Panc1 (cell line): ENCODE measurements around the gene PRR20G. TPM values are rescaled to one million over a fixed set of nuclear protein-coding genes. Genes with fewer than 3 reads are reported as not detected.

Experiments
- ATAC-seq: fragments of 200-7000 bp; cut with Tn5 transposase; 2 replicates; pipeline ENCODE4 v1.9.1; 2020; ENCODE audit warnings: mild to moderate bottlenecking, moderate library complexity
- BruUV-seq: library from RNA; stranded (reverse); fragments of 400-500 nt; replicated peaks from 2 replicates; lab custom pipeline; 2021; lab: Mats Ljungman, UMichigan
- CTCF ChIA-PET: fragments of 300-600 bp; sonication (Branson Sonifier 250); formaldehyde crosslinking; loops from one replicate; lab custom pipeline; 2022; ENCODE audit warnings: antibody characterized with exemption; lab: Charles Lee
- POLR2A ChIA-PET: fragments of 300-600 bp; sonication (Branson Sonifier 250); formaldehyde crosslinking; loops from one replicate; lab custom pipeline; 2022; ENCODE audit warnings: antibody characterized with exemption; lab: Charles Lee
- DNase-seq: peaks from one replicate; pipeline ENCODE4 v3.0.0-alpha.2; 2010; ENCODE audit warnings: low read depth, low spot score
- H3K27ac ChIP-seq: 2 replicates; pipeline ENCODE4 v1.5.1; 2011; ENCODE audit warnings: mild to moderate bottlenecking, low read length, inconsistent platforms
- H3K27me3 ChIP-seq: fragments of 200-500 bp; sonication (Bioruptor generic); 2 replicates; pipeline ENCODE4 v1.6.0; 2014; ENCODE audit warnings: low read length, inconsistent platforms; ENCODE audit not compliant: control insufficient read depth, insufficient read depth
- H3K36me3 ChIP-seq: fragments of 200-500 bp; sonication (Bioruptor generic); 2 replicates; pipeline ENCODE4 v1.5.1; 2014; ENCODE audit warnings: inconsistent platforms, mild to moderate bottlenecking, low read length, moderate library complexity; ENCODE audit not compliant: control insufficient read depth, insufficient read depth
- H3K4me1 ChIP-seq: 2 replicates; pipeline ENCODE4 v1.5.1; 2011; ENCODE audit warnings: inconsistent platforms, mild to moderate bottlenecking, low read length, moderate library complexity; ENCODE audit not compliant: control insufficient read depth, insufficient read depth
- H3K4me3 ChIP-seq, 2 experiments: 2 replicates each; pipeline ENCODE4 v1.5.1; 2011 to 2012; ENCODE audit warnings: low read depth in 2 of 2, low read length in 2 of 2, mild to moderate bottlenecking in 2 of 2, inconsistent platforms in 1 of 2, moderate library complexity in 1 of 2
- H3K9me3 ChIP-seq: fragments of 200-500 bp; sonication (Bioruptor generic); 2 replicates; pipeline ENCODE4 v1.5.1; 2014; ENCODE audit warnings: low read depth, mild to moderate bottlenecking, inconsistent platforms, low read length, moderate library complexity; ENCODE audit not compliant: control insufficient read depth, insufficient read depth
- POLR2AphosphoS5 ChIP-seq: IDR thresholded peaks from 2 replicates; pipeline ENCODE4 v1.6.1; 2012; ENCODE audit warnings: mild to moderate bottlenecking, low read depth, low read length, moderate library complexity
- SIN3A ChIP-seq: IDR thresholded peaks from 2 replicates; pipeline ENCODE4 v1.6.1; 2012; ENCODE audit warnings: low read depth, mild to moderate bottlenecking, low read length, moderate library complexity, borderline replicate concordance; ENCODE audit not compliant: insufficient read depth
- TCF7L2 ChIP-seq: IDR thresholded peaks from 2 replicates; pipeline ENCODE4 v1.6.1; 2011; ENCODE audit warnings: mild to moderate bottlenecking, low read depth, low read length, inconsistent platforms
- in situ Hi-C: cut with HindIII; loops from 2 replicates; pipeline ENCODE4 v1.10.0; 2016; ENCODE audit warnings: low sequenced_read_pairs, low pct_unique_long_range_greater_than_20kb
- intact Hi-C: fragments of 100-400 bp; cut with micrococcal nuclease; formaldehyde crosslinking; loops from one replicate; pipeline ENCODE4 v1.10.0; 2022; ENCODE audit not compliant: unreplicated experiment
- total RNA-seq: library from RNA; stranded (reverse); gene quantifications from one replicate; pipeline ENCODE4 v1.2.1, GENCODE V29; 2021; ENCODE audit not compliant: unreplicated experiment
- TF ChIP-seq, protein P1 (sequence below), 2 experiments: IDR thresholded peaks; 2 replicates each; pipeline ENCODE4 v1.6.1; 2011 to 2012; ENCODE audit warnings: low read depth in 2 of 2, control low read depth in 1 of 2, low read length in 1 of 2, mild to moderate bottlenecking in 1 of 2, moderate library complexity in 1 of 2; ENCODE audit not compliant: insufficient read depth in 1 of 2
- TF ChIP-seq, protein P2 (sequence below): fragments of 450-650 bp; IDR thresholded peaks from 2 replicates; pipeline ENCODE4 v1.5.1; 2017; ENCODE audit warnings: mild to moderate bottlenecking

PRR20G gene
- total RNA-seq, 1 experiment from 2014 or later = not detected

DNA sequence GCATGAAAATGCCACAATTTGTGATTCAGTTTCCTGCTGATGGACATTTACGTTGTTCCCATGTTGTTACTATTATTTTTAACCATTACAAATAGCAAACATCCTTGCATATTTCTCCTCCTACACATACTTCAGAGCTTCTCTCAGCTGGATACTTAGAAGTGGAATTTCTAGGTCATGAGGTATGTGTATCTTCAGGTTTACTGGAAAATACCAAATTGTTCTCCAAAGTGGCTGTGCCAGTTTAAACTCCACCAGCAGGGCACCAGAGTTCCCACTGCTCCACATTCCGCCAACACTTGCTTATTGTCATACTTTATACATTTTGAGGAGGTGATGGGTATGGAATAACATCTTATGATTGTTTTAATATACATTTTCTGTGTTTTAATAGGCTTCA, 49.2 kb downstream of the PRR20G start:
- TF ChIP-seq POLR2AphosphoS5 (no peak), TCF7L2 (no peak), SIN3A (no peak)
- TF ChIP-seq, protein P1, sequence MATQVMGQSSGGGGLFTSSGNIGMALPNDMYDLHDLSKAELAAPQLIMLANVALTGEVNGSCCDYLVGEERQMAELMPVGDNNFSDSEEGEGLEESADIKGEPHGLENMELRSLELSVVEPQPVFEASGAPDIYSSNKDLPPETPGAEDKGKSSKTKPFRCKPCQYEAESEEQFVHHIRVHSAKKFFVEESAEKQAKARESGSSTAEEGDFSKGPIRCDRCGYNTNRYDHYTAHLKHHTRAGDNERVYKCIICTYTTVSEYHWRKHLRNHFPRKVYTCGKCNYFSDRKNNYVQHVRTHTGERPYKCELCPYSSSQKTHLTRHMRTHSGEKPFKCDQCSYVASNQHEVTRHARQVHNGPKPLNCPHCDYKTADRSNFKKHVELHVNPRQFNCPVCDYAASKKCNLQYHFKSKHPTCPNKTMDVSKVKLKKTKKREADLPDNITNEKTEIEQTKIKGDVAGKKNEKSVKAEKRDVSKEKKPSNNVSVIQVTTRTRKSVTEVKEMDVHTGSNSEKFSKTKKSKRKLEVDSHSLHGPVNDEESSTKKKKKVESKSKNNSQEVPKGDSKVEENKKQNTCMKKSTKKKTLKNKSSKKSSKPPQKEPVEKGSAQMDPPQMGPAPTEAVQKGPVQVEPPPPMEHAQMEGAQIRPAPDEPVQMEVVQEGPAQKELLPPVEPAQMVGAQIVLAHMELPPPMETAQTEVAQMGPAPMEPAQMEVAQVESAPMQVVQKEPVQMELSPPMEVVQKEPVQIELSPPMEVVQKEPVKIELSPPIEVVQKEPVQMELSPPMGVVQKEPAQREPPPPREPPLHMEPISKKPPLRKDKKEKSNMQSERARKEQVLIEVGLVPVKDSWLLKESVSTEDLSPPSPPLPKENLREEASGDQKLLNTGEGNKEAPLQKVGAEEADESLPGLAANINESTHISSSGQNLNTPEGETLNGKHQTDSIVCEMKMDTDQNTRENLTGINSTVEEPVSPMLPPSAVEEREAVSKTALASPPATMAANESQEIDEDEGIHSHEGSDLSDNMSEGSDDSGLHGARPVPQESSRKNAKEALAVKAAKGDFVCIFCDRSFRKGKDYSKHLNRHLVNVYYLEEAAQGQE (IDR thresholded peaks at IDR 0.05; ENCODE audit: insufficient read depth in 1 of 2, low read depth in 2 of 2, low read length in 1 of 2) = no peak
- TF ChIP-seq, protein P2, sequence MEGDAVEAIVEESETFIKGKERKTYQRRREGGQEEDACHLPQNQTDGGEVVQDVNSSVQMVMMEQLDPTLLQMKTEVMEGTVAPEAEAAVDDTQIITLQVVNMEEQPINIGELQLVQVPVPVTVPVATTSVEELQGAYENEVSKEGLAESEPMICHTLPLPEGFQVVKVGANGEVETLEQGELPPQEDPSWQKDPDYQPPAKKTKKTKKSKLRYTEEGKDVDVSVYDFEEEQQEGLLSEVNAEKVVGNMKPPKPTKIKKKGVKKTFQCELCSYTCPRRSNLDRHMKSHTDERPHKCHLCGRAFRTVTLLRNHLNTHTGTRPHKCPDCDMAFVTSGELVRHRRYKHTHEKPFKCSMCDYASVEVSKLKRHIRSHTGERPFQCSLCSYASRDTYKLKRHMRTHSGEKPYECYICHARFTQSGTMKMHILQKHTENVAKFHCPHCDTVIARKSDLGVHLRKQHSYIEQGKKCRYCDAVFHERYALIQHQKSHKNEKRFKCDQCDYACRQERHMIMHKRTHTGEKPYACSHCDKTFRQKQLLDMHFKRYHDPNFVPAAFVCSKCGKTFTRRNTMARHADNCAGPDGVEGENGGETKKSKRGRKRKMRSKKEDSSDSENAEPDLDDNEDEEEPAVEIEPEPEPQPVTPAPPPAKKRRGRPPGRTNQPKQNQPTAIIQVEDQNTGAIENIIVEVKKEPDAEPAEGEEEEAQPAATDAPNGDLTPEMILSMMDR = no peak
- Histone ChIP-seq H3K4me3 (no peak overlapping the region), H3K9me3 (no peaks in the 10 kb centered on the region), H3K36me3 (no peaks in the 10 kb centered on the region), H3K27me3 (0 out of 2 replicates have a peak, but pooled peaks cover 2% of the 10 kb centered on the region), H3K27ac (no peak overlapping the region), H3K4me1 (no peaks in the 10 kb centered on the region)
- ChIA-PET POLR2A (no interaction called here), CTCF (no interaction called here)
- DNase-seq (no peak), ATAC-seq (no peak)
- intact Hi-C loops (no loop called here), in situ Hi-C loops (no loop called here)
- BruUV-seq = no TSS peak

DNA sequence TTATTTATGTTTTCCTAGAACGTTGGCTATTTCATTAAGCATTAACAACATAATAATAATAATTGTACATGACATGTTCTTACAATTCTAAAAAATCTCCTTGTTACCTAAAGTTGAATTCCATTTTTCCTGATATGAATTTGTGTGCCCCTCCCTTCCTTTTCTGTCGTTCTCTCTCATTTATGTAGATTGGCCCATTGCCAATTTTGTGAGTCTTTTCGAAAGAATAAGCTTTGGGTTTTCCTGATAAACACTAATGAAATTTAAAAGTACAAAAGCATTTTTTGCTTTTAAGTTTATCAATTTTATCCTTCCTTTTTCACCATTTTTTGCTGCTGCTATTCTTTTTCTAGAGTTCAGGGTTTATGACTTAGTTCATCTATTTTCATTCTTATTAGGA, 50.0 kb downstream of the PRR20G start:
- intact Hi-C loops = no loop called here

More for the DNA sequence above, 50.0 kb downstream of the PRR20G start:
- ATAC-seq (no peak), DNase-seq (no peak)
- in situ Hi-C loops = no loop called here
- no TSS peak for BruUV-seq
- H3K27me3 ChIP-seq = 0 out of 2 replicates have a peak, but pooled peaks cover 2% of the 10 kb centered on the region
- POLR2A ChIA-PET = no interaction called here
- no peak overlapping the region for H3K4me3 ChIP-seq
- TF ChIP-seq, protein P2 = no peak
- TF ChIP-seq, protein P1 (IDR thresholded peaks at IDR 0.05; ENCODE audit: insufficient read depth in 1 of 2, low read depth in 2 of 2, low read length in 1 of 2) = no peak
- TF ChIP-seq POLR2AphosphoS5 (no peak), TCF7L2 (no peak), SIN3A (no peak)
- no peaks in the 10 kb centered on the region for H3K36me3 ChIP-seq
- H3K4me1 ChIP-seq = no peaks in the 10 kb centered on the region
- no peaks in the 10 kb centered on the region for H3K9me3 ChIP-seq
- H3K27ac ChIP-seq = no peak overlapping the region
- CTCF ChIA-PET = no interaction called here
